GM10266 (cell line): Measurements from ENCODE around the gene MYO5A.
"Not testable (repeated sequence)": the region's sequence is repeated elsewhere in the genome, so short reads cannot be mapped to it uniquely, and the experiment has no call there.

Experiments
- DNase-seq: peaks from one replicate; pipeline ENCODE4 v3.0.0; 2012; ENCODE audit errors: extremely low spot score
- CTCF ChIP-seq: IDR thresholded peaks from 2 replicates; pipeline ENCODE4 v1.5.1; 2012; ENCODE audit warnings: mild to moderate bottlenecking, low read depth; ENCODE audit not compliant: control insufficient read depth, insufficient read depth; ENCODE audit errors: missing control alignments

The MYO5A gene

GRCh38 chr15:52492132-52492531 lies 36.5 kb downstream of the MYO5A start:
- no peak for DNase-seq
- no peak for TF ChIP-seq CTCF

- no peak for DNase-seq
- TF ChIP-seq CTCF = no peak
Observed at GRCh38 chr15:52491472-52491871, 37.2 kb downstream of the MYO5A start.

DNA sequence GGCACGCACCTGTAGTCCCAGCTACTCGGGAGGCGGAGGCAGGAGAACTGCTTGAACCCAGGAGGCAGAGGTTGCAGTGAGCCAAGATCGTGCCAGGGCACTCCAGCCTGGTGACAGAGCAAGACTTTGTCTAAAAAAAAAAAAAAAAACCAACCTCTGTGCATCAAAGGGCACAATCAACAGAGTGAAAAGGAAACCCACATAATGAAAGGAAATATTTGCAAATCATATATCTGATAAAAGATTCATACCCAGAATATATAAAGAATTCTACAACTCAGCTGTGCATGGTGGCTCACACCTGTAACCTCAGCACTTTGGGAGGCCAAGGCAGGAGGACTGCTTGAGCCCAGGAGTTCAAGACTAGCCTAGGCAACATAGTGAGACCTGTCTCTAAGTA lies 39.2 kb downstream of the MYO5A start:
- not testable (repeated sequence) for DNase-seq

GRCh38 chr15:52488830-52489229 lies 39.9 kb downstream of the MYO5A start:
- DNase-seq = no peak
- TF ChIP-seq CTCF = no peak

- DNase-seq = no peak
- TF ChIP-seq CTCF = no peak
Observed at GRCh38 chr15:52486003-52486996, 42.4 kb downstream of the MYO5A start.

- TF ChIP-seq CTCF = no peak
- DNase-seq = no peak
Observed at GRCh38 chr15:52485290-52485689, 43.4 kb downstream of the MYO5A start.

GRCh38 chr15:52483707-52484106 lies 45.0 kb downstream of the MYO5A start:
- DNase-seq = no peak
- TF ChIP-seq CTCF = no peak
